ENCODE results near the gene CT45A6. TPM values are rescaled to one million over a fixed set of nuclear protein-coding genes. Genes with fewer than 3 reads are reported as not detected.
"Not testable (repeated sequence)": the region's sequence is repeated elsewhere in the genome, so short reads cannot be mapped to it uniquely, and the experiment has no call there.

Gene CT45A6
- not detected in 2 replicates for total RNA-seq (2014; rRNA removed; shearing (Covaris generic))

GRCh38 chrX:135802687-135803086 lies at the start of gene CT45A6:
Gene CT45A6 (minus strand): TSS chrX:135802787. CDS start chrX:135798993, 3,794 bp downstream.
- DNase-seq (ENCODE audit: low spot score): not testable (repeated sequence)

- not testable (repeated sequence) for DNase-seq (ENCODE audit: low spot score)
Measured at GRCh38 chrX:135837180-135837579, 34.6 kb upstream of the CT45A6 start, which contains the start of gene CT45A7. Gene CT45A7 (minus strand): TSS chrX:135837280. CDS start chrX:135833533, 3,747 bp downstream.

GRCh38 chrX:135819912-135820311 lies 17.3 kb upstream of the CT45A6 start, which contains the start of gene CT45A2:
Gene CT45A2 (minus strand): TSS chrX:135820012. CDS start chrX:135816265, 3,747 bp downstream.
- not testable (repeated sequence) for DNase-seq (ENCODE audit: low spot score)

GRCh38 chrX:135785403-135785802 lies 17.2 kb downstream of the CT45A6 start, which contains the start of gene CT45A5:
Gene CT45A5 (minus strand): TSS chrX:135785503. CDS start chrX:135781729, 3,774 bp downstream.
- not testable (repeated sequence) for DNase-seq (ENCODE audit: low spot score)

GRCh38 chrX:135768091-135768490 lies 34.5 kb downstream of the CT45A6 start, which contains the start of gene CT45A3:
Gene CT45A3 (minus strand): TSS chrX:135768191. CDS start chrX:135764444, 3,747 bp downstream.
- not testable (repeated sequence) for DNase-seq (ENCODE audit: low spot score)

GRCh38 chrX:135744739-135745138 lies 57.8 kb downstream of the CT45A6 start:
- not testable (repeated sequence) for DNase-seq (ENCODE audit: low spot score)

Other genes with a start within 250 kb of the CT45A6 start
- gene CT45A1, start 89.1 kb downstream of the CT45A6 start, total RNA-seq (2014; rRNA removed; shearing (Covaris generic)): not detected in 2 replicates
- not detected in 2 replicates for gene CT45A3, start 34.6 kb downstream of the CT45A6 start, total RNA-seq (2014; rRNA removed; shearing (Covaris generic))
- not detected in 2 replicates for gene CT45A5, start 17.3 kb downstream of the CT45A6 start, total RNA-seq (2014; rRNA removed; shearing (Covaris generic))
- gene CT45A2, start 17.2 kb upstream of the CT45A6 start, total RNA-seq (2014; rRNA removed; shearing (Covaris generic)): not detected in 2 replicates
- gene CT45A7, start 34.5 kb upstream of the CT45A6 start, total RNA-seq (2014; rRNA removed; shearing (Covaris generic)): not detected in 2 replicates
- gene CT45A8, start 51.8 kb upstream of the CT45A6 start, total RNA-seq (2014; rRNA removed; shearing (Covaris generic)): not detected in 2 replicates
- not detected in 2 replicates for gene CT45A9, start 69.0 kb upstream of the CT45A6 start, total RNA-seq (2014; rRNA removed; shearing (Covaris generic))
- not detected in 2 replicates for gene CT45A10, start 90.7 kb upstream of the CT45A6 start, total RNA-seq (2014; rRNA removed; shearing (Covaris generic))
- gene SAGE1, start 90.9 kb upstream of the CT45A6 start, total RNA-seq (2014; rRNA removed; shearing (Covaris generic)): not detected in 2 replicates
- 9.5 and 11.3 TPM in 2 replicates for gene MMGT1, start 171.2 kb upstream of the CT45A6 start, total RNA-seq (2014; rRNA removed; shearing (Covaris generic))
- 6.8 and 12.2 TPM in 2 replicates for gene SLC9A6, start 182.6 kb upstream of the CT45A6 start, total RNA-seq (2014; rRNA removed; shearing (Covaris generic))